CD4-positive, CD25-positive, alpha-beta regulatory T cell (primary cell): ENCODE data around the gene TBC1D22A. TPM values are rescaled to one million over a fixed set of nuclear protein-coding genes. Genes with fewer than 3 reads are reported as not detected.
A peak's percentile ranks its signal among the peaks of the same experiment; 100 is the strongest.

Experiments
- ATAC-seq, 2 donors: fragments of 150-1000 bp; cut with Tn5 transposase; one replicate each; pipeline ENCODE4 v1.10.0; 2021; ENCODE audit warnings: low read depth in 2 of 2, moderate number of reproducible peaks in 2 of 2, moderate library complexity in 1 of 2
- DNase-seq, 3 donors: peaks; one replicate each; pipeline versions ENCODE4 v3.0.0 to v3.0.0-alpha.2; 2012 to 2022; ENCODE audit warnings: mixed read lengths in 1 of 3
- H3K27ac ChIP-seq: one replicate; pipeline ENCODE4 v1.7.0; 2013; ENCODE audit warnings: mild to moderate bottlenecking, low read length; ENCODE audit not compliant: insufficient read depth, poor library complexity, severe bottlenecking
- H3K27me3 ChIP-seq: one replicate; pipeline ENCODE4 v1.7.0; 2013; ENCODE audit warnings: low read length; ENCODE audit not compliant: control insufficient read depth, insufficient read depth
- H3K36me3 ChIP-seq: one replicate; pipeline ENCODE4 v1.7.0; 2013; ENCODE audit warnings: mild to moderate bottlenecking, low read length, moderate library complexity; ENCODE audit not compliant: control insufficient read depth, insufficient read depth
- H3K4me1 ChIP-seq: 2 replicates; pipeline ENCODE4 v1.7.0; 2013; ENCODE audit warnings: mild to moderate bottlenecking, low read length; ENCODE audit not compliant: insufficient read depth, control insufficient read depth, poor library complexity, severe bottlenecking
- H3K4me3 ChIP-seq: one replicate; pipeline ENCODE4 v1.7.0; 2013; ENCODE audit warnings: low read depth, mild to moderate bottlenecking, low read length, moderate library complexity
- H3K9me3 ChIP-seq, 2 experiments: 1 replicate in 1 of 2; 2 replicates in 1 of 2; pipeline ENCODE4 v1.7.0; 2013; ENCODE audit warnings: low read length in 2 of 2, mild to moderate bottlenecking in 1 of 2, moderate library complexity in 1 of 2; ENCODE audit not compliant: control insufficient read depth in 2 of 2
- H3K27ac Mint-ChIP-seq, 3 donors: one replicate each; pipeline ENCODE4 v1.8.0; 2020 to 2022; ENCODE audit warnings: mild to moderate bottlenecking in 3 of 3, mixed read lengths in 3 of 3, moderate library complexity in 2 of 3
- H3K27me3 Mint-ChIP-seq: one replicate; pipeline ENCODE4 v1.8.0; 2022; ENCODE audit warnings: mild to moderate bottlenecking, mixed read lengths
- H3K36me3 Mint-ChIP-seq: one replicate; pipeline ENCODE4 v1.8.0; 2020; ENCODE audit warnings: mixed read lengths
- H3K4me1 Mint-ChIP-seq, 4 donors: one replicate each; pipeline ENCODE4 v1.8.0; 2020 to 2022; ENCODE audit warnings: mixed read lengths in 4 of 4, mild to moderate bottlenecking in 1 of 4
- H3K4me3 Mint-ChIP-seq, 4 donors: one replicate each; pipeline ENCODE4 v1.8.0; 2020 to 2022; ENCODE audit warnings: mild to moderate bottlenecking in 4 of 4, mixed read lengths in 4 of 4, moderate library complexity in 3 of 4
- H3K9me3 Mint-ChIP-seq, 7 donors: one replicate each; pipeline ENCODE4 v1.8.0; 2020 to 2022; ENCODE audit warnings: mixed read lengths in 7 of 7, mild to moderate bottlenecking in 3 of 7, moderate library complexity in 2 of 7
- polyA plus RNA-seq, 4 donors: library from polyadenylated mRNA; unstranded; fragments of 300-500 nt; fragmentation: Illumina TruSeq; gene quantifications; one replicate each; pipeline ENCODE4 v1.2.3, GENCODE V29; 2021
- total RNA-seq: library from RNA; stranded (reverse); gene quantifications from one replicate; pipeline ENCODE4 v1.2.3, GENCODE V29; 2022

TBC1D22A gene
- total and polyA plus RNA-seq, 5 donors from 2014 or later = 19.8 to 42.5 (median 24.3) TPM

GRCh38 chr22:46775850-46776826 lies 13.7 kb downstream of the TBC1D22A start:
- H3K27ac Mint-ChIP-seq = peak overlapping the region; percentile 93 to 99 (median 96)
- DNase-seq (no peak), ATAC-seq (no peak)
- H3K27ac ChIP-seq = peak overlapping the region; percentile 80
- no peaks in the 10 kb centered on the region for H3K9me3 Mint-ChIP-seq
- H3K9me3 ChIP-seq = no peaks in the 10 kb centered on the region
- no peaks in the 10 kb centered on the region for H3K27me3 ChIP-seq
- H3K36me3 ChIP-seq = peaks cover 3% of the 10 kb centered on the region
- peak overlapping the region; percentile 41 for H3K4me3 ChIP-seq
- peak overlapping the region; percentile 36 to 91 (median 79) for H3K4me3 Mint-ChIP-seq
- H3K36me3 Mint-ChIP-seq = peaks cover 3% of the 10 kb centered on the region
- peaks cover 24 to 81% (median 55%) of the 10 kb centered on the region in 4 donors for H3K4me1 Mint-ChIP-seq
- H3K27me3 Mint-ChIP-seq = no peaks in the 10 kb centered on the region
- H3K4me1 ChIP-seq = peaks cover 49% of the 10 kb centered on the region

GRCh38 chr22:46776876-46777608 lies 14.6 kb downstream of the TBC1D22A start:
- no peaks in the 10 kb centered on the region for H3K27me3 Mint-ChIP-seq
- Histone ChIP-seq H3K36me3 (peaks cover 3% of the 10 kb centered on the region), H3K4me1 (peaks cover 49% of the 10 kb centered on the region), H3K27ac (peak overlapping the region; percentile 80), H3K9me3 (no peaks in the 10 kb centered on the region), H3K27me3 (no peaks in the 10 kb centered on the region), H3K4me3 (peak overlapping the region; percentile 41)
- peak overlapping the region; percentile 93 to 99 (median 96) for H3K27ac Mint-ChIP-seq
- peaks cover 24 to 81% (median 53%) of the 10 kb centered on the region in 4 donors for H3K4me1 Mint-ChIP-seq
- peaks cover 3% of the 10 kb centered on the region for H3K36me3 Mint-ChIP-seq
- H3K9me3 Mint-ChIP-seq = no peaks in the 10 kb centered on the region
- H3K4me3 Mint-ChIP-seq = peak overlapping the region; percentile 57 to 91 (median 79)
- ATAC-seq = no peak
- no peak for DNase-seq

- peaks cover 24 to 87% (median 57%) of the 10 kb centered on the region in 4 donors for H3K4me1 Mint-ChIP-seq
- H3K9me3 Mint-ChIP-seq = no peaks in the 10 kb centered on the region
- no peaks in the 10 kb centered on the region for H3K27me3 Mint-ChIP-seq
- Histone ChIP-seq H3K36me3 (peaks cover 3% of the 10 kb centered on the region), H3K4me1 (peaks cover 49% of the 10 kb centered on the region), H3K4me3 (no peak overlapping the region), H3K27ac (no peak overlapping the region), H3K9me3 (no peaks in the 10 kb centered on the region), H3K27me3 (no peaks in the 10 kb centered on the region)
- DNase-seq (peak in 1 of 3 donors; percentile 24), ATAC-seq (peak in 1 of 2 donors; percentile 26)
- peak overlapping the region; percentile 43 to 85 (median 65) for H3K4me3 Mint-ChIP-seq
- H3K27ac Mint-ChIP-seq = peak overlapping the region; percentile 93 to 99 (median 96)
- peaks cover 6% of the 10 kb centered on the region for H3K36me3 Mint-ChIP-seq
These were observed 15.1 kb downstream of the TBC1D22A start for GRCh38 chr22:46777609-46777970.

GRCh38 chr22:46779023-46779422 lies 16.6 kb downstream of the TBC1D22A start:
- H3K27ac ChIP-seq = no peak overlapping the region
- Mint-ChIP-seq H3K9me3 (no peaks in the 10 kb centered on the region), H3K27me3 (no peaks in the 10 kb centered on the region), H3K36me3 (peaks cover 12% of the 10 kb centered on the region), H3K27ac (peak overlapping the region in 2 of 3 donors; percentile 79 to 96), H3K4me3 (peak overlapping the region in 1 of 4 donors; percentile 43), H3K4me1 (peaks cover 24 to 84% (median 57%) of the 10 kb centered on the region in 4 donors)
- H3K36me3 ChIP-seq = peaks cover 3% of the 10 kb centered on the region
- no peak for ATAC-seq
- no peak overlapping the region for H3K4me3 ChIP-seq
- H3K4me1 ChIP-seq = peaks cover 40% of the 10 kb centered on the region
- no peaks in the 10 kb centered on the region for H3K27me3 ChIP-seq
- DNase-seq = no peak
- no peaks in the 10 kb centered on the region for H3K9me3 ChIP-seq

- Histone ChIP-seq H3K27ac (no peak overlapping the region), H3K4me3 (no peak overlapping the region), H3K27me3 (no peaks in the 10 kb centered on the region), H3K4me1 (peaks cover 34% of the 10 kb centered on the region), H3K9me3 (no peaks in the 10 kb centered on the region), H3K36me3 (peaks cover 3% of the 10 kb centered on the region)
- Mint-ChIP-seq H3K36me3 (peaks cover 12% of the 10 kb centered on the region), H3K9me3 (no peaks in the 10 kb centered on the region), H3K27ac (peak overlapping the region in 2 of 3 donors; percentile 79 to 96), H3K4me3 (no peak overlapping the region), H3K4me1 (peaks cover 27 to 81% (median 56%) of the 10 kb centered on the region in 4 donors), H3K27me3 (no peaks in the 10 kb centered on the region)
- DNase-seq (no peak), ATAC-seq (no peak)
These were observed 17.2 kb downstream of the TBC1D22A start for GRCh38 chr22:46779651-46780050.

GRCh38 chr22:46780453-46780852 lies 18.0 kb downstream of the TBC1D22A start:
- no peaks in the 10 kb centered on the region for H3K27me3 Mint-ChIP-seq
- ATAC-seq (no peak), DNase-seq (no peak)
- Histone ChIP-seq H3K27ac (no peak overlapping the region), H3K36me3 (peaks cover 3% of the 10 kb centered on the region), H3K4me1 (peaks cover 26% of the 10 kb centered on the region), H3K9me3 (no peaks in the 10 kb centered on the region), H3K4me3 (no peak overlapping the region), H3K27me3 (no peaks in the 10 kb centered on the region)
- no peak overlapping the region for H3K4me3 Mint-ChIP-seq
- H3K27ac Mint-ChIP-seq = peak overlapping the region in 2 of 3 donors; percentile 29 to 79
- peaks cover 20 to 81% (median 49%) of the 10 kb centered on the region in 4 donors for H3K4me1 Mint-ChIP-seq
- peaks cover 12% of the 10 kb centered on the region for H3K36me3 Mint-ChIP-seq
- no peaks in the 10 kb centered on the region for H3K9me3 Mint-ChIP-seq

- Histone ChIP-seq H3K4me1 (peaks cover 18% of the 10 kb centered on the region), H3K27ac (no peak overlapping the region), H3K27me3 (no peaks in the 10 kb centered on the region), H3K36me3 (peaks cover 3% of the 10 kb centered on the region), H3K4me3 (no peak overlapping the region), H3K9me3 (no peaks in the 10 kb centered on the region)
- no peak overlapping the region for H3K27ac Mint-ChIP-seq
- no peak for ATAC-seq
- peaks cover 12% of the 10 kb centered on the region for H3K36me3 Mint-ChIP-seq
- H3K9me3 Mint-ChIP-seq = no peaks in the 10 kb centered on the region
- DNase-seq = no peak
- H3K4me1 Mint-ChIP-seq = peaks cover 19 to 78% (median 41%) of the 10 kb centered on the region in 4 donors
- H3K4me3 Mint-ChIP-seq = no peak overlapping the region
- no peaks in the 10 kb centered on the region for H3K27me3 Mint-ChIP-seq
These were observed 18.8 kb downstream of the TBC1D22A start for GRCh38 chr22:46781291-46781690.
